HG03108 (cell line): ENCODE data around the gene FN3K.

Source experiments
- ATAC-seq: cut with Tn5 transposase; IDR thresholded peaks from one replicate; pipeline ENCODE4 v1.9.1; 2021; ENCODE audit warnings: moderate library complexity; ENCODE audit not compliant: unreplicated experiment

FN3K gene

DNA sequence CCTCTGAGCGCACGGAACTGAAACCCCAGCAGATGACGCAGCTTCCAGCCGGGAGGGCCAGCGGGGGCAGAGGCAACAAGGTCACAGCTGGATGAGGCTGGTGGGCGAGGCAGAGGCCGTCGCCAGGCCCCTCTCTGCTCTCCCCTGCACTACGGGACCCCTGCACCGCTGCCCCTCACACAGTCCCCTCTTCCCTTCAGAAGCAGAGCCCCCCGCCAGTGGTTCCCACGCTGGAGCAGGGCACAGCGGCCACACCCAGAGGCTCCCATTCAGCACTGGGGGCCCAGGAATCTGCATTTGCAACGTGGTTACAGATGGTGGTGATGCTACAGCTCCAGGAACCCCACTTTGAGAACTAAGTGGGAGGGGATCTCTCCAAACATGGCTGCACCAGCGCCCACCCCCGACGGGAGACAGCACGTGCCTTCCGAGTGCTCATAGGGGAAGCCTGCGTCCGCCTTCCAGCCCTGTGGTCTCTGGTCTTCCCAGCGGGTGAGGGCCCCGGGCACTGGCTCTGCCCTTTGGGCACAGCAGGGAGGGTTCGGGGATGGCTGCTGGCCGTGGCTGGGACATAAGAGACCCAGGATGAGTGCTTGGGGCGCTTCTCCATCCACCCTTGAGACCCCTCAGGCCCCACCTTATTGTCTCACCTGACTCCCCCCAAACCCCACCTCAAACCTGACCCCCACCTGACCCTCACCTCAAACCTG, 32.2 kb upstream of the FN3K start:
- ATAC-seq: no peak

DNA sequence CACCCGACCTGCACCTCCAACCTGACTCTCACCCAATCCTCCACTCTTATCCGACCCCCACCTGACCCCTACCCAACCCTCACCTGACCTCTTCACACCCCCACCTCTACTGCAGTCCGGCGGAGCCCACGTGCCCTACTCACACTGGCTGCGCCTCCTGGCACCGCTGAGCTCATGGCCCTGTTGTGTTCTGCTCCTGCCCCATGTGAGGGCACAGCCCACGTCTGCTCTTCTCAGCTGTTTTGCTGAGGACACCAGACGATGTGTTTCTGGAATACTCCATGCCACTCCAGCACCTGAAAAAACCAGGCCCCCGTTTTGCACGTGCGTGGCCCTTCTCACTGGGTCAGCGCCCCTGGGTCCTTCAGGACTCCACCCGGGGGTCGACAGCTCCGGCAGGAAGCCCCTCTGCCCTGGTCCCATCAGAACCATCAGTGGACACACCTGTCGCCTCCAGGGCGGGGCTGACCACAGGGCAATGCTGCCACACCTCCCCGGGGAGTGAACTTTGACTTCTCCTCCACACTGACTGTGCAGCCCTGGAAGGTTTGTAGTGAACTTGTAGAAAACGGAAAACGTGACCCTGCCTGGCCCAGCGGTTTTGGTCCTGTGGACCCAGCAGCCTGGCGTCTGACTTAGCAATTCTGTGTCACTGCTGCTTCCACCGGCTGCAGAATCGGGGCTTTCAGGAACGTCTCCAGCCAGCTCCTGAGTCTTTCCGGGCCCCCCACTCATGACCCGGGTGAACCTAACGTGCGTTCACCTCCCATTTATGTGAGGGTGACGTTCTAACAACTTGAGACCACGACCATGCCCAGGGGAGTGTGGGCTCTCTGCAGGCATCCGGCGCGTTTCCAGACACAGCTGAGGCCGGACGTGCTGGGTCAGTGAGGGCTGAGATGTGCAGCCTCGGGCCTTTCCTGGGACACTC, 31.2 kb upstream of the FN3K start:
- no peak for ATAC-seq

DNA sequence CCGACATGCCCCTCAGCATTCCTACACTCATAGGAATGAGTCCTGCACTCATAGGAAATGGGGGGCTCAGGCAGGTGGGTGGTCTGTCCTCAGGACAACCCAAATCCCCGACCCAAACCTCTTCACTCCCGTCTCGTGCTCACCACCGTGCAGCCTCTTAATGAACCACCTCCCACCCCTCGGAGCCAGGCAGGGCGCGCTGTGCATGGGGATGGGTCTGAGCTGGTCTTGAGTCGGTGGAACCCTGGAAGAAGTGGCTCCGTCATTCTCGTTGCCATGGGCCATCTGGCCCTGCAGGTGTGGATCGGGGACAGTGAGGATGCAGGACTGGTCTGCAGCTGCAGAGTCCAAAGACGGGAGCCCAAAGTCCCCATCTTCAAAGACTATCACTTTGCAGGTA, 30.5 kb upstream of the FN3K start:
- ATAC-seq: no peak

DNA sequence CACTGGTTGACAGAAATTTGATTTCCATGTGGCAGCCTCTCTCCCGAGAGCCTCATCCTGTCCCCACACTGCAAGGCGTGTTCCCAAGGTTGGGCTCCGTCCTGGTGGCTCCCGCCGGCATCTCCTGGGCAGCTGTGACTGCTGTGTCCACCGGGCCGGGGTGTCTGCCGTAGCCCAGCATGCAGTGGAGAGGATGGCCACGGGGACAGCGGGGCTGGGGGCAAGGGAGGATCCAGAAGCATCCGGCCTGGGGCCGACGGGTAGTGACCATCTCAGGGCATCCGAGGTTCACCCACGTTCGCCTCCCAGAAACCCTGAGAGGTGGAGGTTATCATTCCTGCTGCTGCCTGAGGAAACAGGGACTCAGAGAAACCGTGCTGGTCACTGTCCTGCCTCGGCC, 29.7 kb upstream of the FN3K start:
- ATAC-seq: no peak

DNA sequence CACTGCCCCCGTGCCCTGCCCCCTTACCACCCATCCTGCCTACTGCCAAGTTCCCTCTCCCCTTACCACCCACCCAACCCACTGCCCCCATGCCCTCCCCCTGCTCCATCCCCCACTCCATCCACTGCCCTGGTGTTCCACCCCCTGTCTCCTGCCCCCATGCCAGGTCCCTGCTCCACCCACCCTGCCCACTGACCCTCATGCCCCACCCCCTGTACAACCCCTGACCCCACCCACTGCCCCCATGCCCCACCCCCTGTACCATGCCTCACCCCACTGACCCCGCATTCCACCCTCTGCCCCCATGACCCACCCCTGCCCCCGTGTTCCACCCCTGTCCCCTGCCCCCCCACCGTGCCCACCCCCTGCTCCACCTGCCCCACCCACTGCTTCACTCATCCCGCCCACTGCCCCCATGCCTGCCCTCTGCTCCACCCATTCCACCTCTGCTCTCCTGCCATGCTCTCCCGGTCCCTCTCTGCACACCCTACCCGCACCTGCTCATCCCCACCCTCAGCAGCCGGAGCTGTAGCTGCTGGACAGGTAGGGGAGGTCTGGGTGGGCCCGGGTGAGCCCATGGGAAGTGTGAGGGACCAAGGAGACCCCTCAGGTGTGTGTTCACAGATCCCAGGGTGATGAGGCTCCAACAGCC, 26.3 kb upstream of the FN3K start:
- no peak for ATAC-seq

DNA sequence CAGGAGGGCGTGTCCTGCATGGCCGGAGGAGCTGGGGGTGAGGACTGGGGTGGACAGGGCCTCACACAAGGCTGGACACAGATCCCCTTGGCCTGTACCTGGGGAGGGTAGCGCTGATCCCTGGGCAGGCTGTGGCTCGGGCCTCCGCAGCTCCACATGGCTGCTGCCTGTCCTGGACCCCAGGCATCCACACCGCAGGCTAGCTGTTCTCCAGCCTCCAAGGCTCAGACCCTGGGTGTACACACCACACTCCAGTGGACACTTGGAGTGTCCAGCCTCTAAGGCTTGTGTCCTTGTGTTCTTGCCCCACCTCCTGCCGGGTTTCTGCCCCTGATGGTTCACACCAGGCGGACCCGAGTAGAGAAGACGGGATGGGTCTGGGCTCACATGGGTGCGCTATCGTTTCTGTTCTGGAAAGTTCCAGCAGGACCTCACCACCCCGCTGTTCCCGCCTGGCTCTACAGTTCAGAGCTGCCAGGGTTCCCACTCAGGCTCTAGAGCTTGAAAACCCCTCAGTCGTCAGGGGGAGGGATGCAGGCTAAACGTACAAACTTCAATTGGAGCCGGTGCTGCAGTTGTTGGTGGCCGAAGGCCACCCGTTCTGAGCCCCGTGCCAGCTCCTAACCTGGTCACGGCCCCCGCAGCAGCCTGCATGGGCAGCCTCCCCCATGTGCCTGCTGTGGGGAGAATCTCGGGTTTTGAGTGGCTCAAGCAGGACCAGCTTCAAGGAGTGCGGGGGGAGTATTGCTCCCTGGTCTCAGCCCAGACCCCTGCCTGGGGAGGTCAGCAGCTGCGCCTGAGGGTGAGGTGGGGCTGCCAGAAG, 25.5 kb upstream of the FN3K start:
- no peak for ATAC-seq

DNA sequence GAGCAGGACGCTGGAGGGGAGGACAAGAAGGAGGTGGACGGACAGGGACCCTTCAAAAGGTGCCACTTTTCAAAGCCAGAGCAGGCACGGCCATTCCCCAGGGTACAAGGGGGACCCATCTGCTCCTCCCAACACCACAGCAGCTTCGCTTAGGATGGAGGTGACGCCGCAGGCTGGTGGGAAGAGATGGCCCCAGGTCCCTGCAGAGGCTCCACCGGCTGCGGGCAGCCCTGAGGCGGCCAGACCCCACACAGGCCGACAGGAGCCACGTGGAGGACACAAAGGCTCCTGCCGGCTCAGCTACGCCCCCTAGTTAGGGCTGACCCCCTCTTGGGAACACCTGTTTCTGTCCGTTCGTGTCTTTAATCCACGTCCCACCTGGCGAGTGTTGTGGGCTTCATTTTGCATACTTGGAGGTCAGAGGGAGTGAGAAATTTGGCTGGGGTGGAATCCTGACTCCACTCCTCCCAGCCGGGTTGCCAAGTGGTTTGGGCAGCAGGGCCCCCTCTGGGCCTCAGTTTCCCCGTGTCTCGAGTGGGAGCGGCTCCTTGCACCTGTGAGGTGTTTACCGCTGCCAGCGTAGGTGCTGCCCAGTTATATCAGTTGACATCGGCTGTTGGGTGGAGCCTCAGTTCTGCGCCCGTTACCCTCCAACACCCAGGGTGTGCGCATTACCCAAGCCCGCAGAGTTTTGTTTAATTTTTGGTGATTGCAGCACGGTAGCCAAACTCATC, 24.7 kb upstream of the FN3K start:
- no peak for ATAC-seq

DNA sequence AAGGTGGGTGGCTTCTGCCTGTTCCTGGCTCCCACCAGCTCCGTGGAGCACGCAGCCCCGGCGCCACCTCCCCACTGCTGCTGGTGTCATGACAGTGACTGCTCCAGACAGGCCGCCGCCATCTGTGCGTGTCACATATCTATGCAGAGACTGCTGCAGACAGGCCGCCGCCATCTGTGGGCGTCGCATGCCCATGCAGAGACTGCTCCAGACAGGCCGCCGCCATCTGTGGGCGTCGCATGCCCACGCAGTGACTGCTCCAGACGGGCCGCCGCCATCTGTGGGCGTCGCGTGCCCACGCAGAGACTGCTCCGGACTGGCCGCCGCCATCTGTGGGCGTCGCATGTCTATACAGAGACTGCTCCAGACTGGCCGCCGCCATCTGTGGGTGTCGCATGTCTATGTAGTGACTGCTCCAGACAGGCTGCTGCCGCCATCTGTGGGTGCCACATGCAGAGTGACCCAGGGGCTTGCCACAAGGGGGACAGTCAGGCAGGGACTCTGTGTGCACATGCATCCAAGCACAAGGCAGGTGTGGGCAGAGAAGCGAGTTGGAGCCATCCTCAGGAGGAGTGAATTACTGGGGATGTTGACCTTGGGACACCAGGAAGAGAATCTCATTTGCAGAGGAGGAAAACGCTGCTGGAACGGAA, 22.2 kb upstream of the FN3K start:
- no peak for ATAC-seq

DNA sequence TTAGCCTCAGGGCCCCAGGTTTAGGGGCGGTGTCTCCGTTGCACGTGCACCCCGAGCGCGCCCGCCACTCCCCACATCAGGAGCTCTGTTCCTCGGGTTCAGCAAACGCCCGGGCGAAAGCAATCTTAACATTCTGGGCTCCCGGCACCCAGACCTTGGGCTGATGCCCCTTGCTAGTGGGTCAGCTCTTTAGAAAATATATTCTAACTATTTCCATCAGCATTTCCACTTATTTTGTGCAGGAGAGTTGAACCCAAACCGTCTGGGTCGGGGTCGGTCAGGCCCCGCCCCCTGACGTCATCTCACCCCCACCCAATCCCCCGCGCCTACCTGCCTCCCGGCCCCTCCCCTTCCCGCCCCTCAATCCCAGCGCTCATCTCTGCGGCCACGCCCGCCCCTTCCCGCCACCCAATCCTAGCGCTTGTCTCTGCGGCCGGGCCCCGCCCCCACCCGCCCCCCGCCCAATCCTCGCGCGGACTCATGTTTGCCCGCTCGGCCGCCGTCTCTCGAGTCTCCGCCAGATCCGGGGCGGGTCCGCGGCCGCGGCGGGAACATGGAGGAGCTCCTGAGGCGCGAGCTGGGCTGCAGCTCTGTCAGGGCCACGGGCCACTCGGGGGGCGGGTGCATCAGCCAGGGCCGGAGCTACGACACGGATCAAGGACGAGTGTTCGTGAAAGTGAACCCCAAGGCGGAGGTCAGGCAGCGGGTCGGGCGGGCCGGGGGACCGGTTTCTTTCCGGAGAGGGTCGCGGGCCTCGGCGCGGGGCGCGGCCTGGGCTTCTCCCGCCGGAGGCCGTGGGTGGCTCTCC, 19.0 kb upstream of the FN3K start, which contains the start of gene FN3KRP:
Gene FN3KRP, plus strand, starts transcription at position 504 of the 808 bp plus-strand sequence. Its CDS starts 50 bp downstream, at position 554.
- ATAC-seq: peak; percentile 66

DNA sequence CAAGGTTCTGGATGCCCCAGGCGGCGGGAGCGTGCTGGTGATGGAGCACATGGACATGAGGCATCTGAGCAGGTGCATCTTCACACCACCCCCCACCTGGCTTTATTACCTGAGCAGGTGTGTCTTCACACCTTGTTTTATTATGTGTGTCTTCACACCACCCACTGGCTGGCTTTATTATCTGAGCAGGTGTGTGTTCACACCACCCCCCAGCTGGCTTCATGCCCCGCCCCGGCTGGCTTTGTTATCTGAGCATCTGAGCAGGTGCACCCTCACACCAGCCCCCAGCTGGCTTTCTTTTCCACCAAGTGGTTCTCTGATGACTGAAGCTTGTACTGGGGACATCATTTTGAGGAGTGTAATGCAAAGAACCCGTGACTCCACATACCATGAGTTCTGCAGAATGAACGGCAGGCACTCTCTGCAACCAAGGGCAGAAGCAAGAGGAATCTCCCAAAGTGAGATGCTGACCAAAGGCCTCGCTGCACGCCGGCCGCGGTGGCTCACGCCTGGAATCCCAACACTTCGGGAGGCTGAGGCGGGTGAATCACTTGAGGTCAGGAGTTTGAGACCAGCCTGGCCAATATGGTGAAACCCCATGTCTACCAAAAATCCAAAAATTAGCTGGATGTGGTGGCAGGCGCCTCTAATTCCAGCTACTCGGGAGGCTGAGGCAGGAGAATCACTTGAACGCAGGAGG, 16.3 kb upstream of the FN3K start:
- ATAC-seq: no peak

DNA sequence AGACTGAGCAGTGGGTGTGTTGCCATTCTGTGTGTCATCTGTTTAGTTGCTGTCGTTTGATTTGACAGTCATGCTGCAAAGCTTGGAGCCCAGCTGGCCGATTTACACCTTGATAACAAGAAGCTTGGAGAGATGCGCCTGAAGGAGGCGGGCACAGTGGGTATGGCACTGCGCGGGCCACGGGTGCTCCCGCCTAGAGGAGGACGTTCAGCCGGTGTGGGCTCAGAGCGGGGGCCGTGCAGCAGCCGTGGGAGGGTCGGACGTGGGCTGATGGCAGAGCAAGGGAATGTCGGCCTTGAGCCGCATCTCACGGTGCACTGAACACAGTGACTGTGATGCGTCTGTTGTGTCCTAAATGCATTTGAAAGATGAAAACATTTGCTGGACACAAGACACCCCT, 15.2 kb upstream of the FN3K start:
- ATAC-seq: no peak

DNA sequence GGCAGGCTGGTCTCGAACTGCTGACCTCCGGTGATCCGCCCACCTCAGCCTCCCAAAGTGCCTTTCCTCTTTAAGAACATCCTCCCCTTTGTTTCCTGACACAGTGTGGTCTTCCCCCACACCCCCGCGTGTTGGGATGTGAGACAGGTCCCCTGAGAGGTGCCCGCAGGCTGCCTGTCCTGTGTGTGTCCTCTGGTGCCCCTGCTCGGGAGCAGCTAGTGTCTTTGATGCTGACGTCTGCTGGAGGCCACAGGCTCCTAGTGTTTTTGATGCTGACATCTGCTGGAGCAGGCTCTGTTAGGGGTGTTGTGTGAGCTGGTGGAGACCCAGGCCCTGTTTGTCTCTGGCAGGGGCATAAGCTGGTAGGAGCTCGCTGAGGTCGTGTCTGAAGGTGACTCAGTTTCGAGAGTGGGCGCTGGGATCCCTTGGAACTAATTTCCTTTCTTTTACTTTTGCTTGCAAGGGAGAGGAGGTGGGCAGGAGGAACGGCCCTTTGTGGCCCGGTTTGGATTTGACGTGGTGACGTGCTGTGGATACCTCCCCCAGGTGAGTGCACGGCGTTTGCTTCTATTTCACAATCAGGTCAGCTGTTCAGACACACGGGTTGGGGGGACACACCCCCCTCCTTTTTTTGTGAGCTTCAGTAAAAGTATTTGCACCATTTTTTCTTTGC, 12.9 kb upstream of the FN3K start:
- no peak for ATAC-seq

DNA sequence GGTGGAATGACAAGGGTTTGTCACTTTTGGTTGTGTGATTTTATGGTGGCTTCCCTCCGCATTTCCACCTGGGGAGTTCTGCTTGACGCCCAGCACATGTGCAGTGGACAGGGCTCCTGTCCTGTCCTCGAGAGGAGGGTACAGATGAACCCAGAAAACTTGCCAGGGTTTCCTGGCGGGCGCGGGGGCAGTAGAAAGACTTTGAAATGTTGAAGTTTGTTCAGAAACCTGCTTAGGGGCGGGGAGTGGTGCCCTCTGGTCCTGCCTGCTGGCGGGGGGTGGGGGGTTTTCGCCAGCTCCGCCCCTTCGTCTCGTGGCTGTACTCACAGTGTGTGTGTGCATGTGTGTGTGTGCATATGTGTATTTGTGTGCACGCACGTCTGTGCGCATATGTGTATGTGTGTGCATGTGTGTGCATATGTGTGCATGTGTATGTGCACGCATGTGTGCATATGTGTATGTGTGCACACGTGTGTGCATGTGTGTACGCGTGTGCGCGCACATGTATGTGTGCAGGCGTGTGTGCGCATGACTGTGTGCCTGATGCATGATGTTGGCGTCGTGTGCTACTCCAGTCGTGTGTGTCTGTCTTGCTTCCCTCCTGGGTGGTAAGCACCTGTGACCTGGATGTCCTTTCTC, 12.1 kb upstream of the FN3K start:
- no peak for ATAC-seq

DNA sequence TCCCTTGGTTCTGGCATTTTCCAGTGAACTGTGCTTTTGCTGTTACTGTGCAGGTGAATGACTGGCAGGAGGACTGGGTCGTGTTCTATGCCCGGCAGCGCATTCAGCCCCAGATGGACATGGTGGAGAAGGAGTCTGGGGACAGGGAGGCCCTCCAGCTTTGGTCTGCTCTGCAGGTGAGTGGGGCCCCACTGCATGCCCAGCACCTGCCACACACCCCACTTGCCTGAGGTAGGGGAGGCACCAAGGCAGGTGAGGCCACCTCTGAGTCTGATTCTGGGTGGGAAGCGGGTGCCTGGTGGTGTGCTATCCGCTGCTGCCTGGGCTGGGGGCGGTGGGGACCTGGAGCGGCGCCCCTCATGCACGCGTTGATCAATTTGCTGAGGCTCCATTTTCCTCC, 9.0 kb upstream of the FN3K start:
- ATAC-seq: no peak

DNA sequence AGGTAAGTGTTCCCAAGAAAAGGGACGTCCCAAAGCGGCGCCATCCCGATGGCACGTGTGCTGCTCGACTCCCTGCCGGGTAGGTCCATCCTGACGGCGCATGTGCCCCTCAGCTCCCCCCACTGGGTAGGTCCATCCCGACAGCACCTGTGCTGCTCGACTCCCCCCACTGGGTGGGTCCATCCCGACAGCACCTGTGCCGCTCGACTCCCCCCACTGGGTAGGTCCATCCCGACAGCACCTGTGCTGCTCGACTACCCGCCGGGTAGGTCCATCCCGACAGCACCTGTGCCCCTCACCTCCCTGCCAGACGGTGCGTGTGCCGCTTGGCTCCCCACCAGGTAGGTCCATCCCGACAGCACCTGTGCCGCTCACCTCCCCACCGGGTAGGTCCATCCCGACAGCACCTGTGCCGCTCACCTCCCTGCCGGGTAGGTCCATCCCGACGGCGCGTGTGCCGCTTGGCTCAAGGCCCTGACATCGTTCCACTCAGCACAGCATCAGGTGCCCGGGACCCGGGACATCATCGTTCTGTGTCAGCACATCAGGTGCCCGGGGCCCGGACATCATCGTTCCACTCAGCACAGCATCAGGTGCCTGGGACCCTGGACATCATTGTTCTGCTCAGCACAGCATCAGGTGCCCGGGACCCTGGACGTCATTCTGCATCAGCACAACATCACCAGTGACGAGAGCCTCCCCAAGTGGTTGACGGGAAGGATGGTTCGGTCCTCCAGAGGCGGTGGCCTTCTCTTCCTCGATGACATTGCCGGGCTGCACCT, 5.7 kb upstream of the FN3K start:
- ATAC-seq: no peak

DNA sequence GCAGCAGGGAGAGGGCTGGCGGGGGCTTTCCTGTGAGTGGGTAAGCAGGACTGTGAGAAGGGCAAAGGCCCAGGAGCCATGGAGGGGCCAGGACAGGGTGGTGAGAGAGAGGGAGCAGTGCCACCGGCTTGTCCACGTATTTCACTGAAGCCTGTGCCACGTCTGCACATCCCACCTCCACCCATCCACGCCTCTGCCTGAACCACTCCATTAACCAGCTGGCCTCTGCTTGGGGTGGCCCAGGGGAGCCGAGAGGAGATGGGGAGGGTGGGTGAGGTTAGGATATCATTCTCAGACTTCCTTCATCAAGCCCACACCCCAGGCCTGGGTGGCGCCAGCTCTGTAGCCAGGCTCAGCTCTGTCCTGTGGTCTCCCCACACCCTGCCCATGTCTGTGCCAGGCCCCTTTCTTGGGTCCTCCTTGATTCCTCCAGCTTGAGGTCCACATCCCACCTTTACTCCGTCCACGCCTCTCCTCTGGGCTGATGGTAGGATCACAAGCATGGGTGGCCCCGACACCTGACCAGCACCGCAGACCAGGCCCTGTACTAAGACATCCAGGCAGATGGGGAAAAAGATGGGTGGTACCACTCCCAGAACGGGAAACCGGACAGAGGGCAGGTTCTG, 3.2 kb upstream of the FN3K start:
- no peak for ATAC-seq
